Adipose tissue (tissue), 3 donors: ENCODE data around the gene KRTAP12-2. TPM values are rescaled to one million over a fixed set of nuclear protein-coding genes. Genes with fewer than 3 reads are reported as not detected.
"Not testable (repeated sequence)": the region's sequence is repeated elsewhere in the genome, so short reads cannot be mapped to it uniquely, and the experiment has no call there.

Experiments
- H3K27ac ChIP-seq: one replicate; pipeline ENCODE4 v1.5.1; 2013; ENCODE audit warnings: low read depth, low read length
- WGBS, 3 donors: extraction: QIAGEN DNeasy Blood & Tissue Kit; methylation state at CpG; one replicate each; pipeline ENCODE4 v1.1.7; 2013; 5-methylcytosine and 5-hydroxymethylcytosine counted together
- polyA plus RNA-seq, 3 donors: library from polyadenylated mRNA; stranded (reverse); fragments of 200-250 nt; gene quantifications; one replicate each; pipeline ENCODE4 v1.2.3, GENCODE V29; 2013
- donor health status: healthy with polysubstance abuse.
- donor health status: Bipolar disorder and iron deficiency.
- donor health status: healthy.

Gene KRTAP12-2
- polyA plus RNA-seq, 3 donors = 0.79 TPM; not detected in 2

DNA sequence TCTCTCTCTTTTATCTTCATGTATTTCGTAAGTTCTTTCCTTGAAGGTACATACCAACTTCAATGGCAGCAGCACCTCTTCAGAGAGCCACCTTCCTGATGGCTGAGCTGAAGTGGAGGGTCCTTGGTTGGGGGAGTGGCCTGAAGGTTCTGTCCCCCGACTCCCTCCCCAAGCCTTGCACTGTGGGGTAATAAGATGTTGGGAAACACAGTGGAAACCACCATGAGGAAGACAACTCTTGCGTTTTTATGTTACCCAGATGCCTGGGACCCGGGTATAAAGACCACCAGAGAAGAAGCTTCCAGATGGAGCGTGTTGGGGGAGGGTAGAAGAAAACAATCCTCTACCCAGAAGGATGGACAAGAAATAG lies 8.2 kb downstream of the KRTAP12-2 start:
- 72 to 76% (median 72%) methylated on average over 5 of the region's 5 CpGs for WGBS, 3 donors
- no peak overlapping the region for H3K27ac ChIP-seq

DNA sequence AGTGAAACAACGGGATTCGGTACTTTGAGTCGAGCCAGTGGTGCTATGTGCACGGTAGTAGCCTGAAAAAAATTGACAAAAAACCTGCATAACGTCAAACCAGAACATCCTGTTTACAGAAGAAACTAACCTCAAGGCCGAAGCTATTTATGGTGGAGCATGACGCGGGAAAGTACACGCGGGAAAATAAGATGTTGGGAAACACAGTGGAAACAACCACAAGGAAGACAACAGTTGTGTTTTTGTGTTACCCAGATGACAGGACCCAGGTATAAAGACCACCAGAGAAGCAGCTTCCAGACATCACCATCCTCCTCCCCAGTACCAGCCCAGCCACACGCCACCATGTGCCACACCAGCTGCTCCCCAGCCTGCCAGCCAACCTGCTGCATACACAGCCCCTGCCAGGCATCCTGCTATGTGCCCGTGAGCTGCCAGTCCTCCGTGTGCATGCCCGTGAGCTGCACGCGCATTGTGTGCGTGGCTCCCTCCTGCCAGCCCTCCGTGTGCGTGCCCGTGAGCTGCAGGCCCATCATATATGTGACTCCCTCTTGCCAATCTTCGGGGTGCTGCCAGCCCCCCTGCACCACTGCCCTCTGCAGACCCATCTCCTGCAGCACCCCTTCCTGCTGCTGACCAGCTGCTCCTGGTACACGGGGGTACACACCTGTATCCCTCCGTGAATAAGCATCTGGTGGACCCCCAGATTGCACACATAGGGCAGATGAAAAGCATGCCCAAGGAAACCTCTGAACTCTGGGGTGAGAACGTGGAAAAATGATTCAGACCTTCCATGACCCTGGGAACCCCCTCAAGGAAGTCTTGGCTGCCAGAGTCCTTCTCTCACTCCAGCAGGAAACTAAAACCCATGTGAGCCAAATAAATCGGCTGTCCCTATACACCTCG lies 8.8 kb downstream of the KRTAP12-2 start, which contains the start of gene KRTAP12-3:
TSS of gene KRTAP12-3 (plus strand) at position 298 of the 906 bp plus-strand sequence. CDS start at position 346, 48 bp downstream.
- WGBS, 3 donors = 62 to 68% (median 68%) methylated on average over 26 of the region's 26 CpGs
- H3K27ac ChIP-seq = no peak within 1 kb of the TSS

DNA sequence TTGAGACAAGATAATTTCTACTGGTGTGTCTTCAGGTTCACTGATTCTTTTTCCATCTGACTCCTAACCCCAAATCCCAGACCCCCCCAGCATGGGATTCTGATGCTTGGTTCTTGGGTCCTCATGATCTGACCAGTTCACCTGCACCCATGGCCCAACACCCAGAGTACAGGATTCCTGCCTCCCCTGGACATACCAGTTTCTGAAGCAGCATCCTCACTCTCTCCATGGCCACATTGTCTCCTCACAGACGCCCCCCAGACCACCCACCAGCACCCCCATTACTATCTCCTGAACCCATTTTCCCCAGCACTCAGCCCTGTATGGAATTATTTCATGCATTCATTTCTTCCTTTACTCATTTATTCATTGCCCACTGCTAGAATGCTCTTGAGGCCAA lies 9.9 kb downstream of the KRTAP12-2 start:
- no peak overlapping the region for H3K27ac ChIP-seq
- WGBS, 3 donors = 35 to 76% (median 47%) methylated on average over 1 of the region's 1 CpG

DNA sequence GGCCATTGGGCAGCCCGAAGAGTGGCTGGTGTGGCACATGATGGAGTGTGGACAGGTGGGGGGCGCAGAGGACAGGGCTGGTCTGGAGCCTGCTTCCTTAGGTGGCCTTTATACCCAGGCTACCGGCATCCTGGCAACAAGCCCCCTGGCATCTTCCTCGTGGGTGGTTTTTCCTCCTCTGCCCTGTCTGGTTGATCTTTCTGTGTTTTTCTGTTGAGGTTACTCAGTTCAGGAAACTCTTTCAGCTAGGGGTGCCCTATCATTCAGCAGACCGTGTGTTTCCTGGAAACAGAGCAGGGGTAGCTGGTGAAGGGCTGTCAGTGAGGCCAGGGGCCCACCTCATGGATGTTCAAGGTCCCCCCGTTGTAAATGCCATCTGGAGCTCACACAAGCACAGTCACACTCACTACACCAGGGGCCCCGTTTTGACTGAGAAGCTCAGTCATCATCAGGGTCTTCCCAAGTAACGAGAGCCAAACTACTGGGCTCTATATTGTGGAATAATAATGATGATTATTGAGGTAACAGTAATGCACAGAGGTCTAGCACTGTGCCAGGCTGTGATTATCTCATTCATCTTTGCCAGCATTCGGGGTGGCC lies 12.1 kb downstream of the KRTAP12-2 start, which contains the start of gene KRTAP12-4:
TSS of gene KRTAP12-4 (minus strand) at position 84 of the 600 bp plus-strand sequence. CDS start at position 39, 45 bp downstream.
- 66 to 67% (median 66%) methylated on average over 8 to 9 of the region's 9 CpGs for WGBS, 3 donors
- H3K27ac ChIP-seq = no peak within 1 kb of the TSS

DNA sequence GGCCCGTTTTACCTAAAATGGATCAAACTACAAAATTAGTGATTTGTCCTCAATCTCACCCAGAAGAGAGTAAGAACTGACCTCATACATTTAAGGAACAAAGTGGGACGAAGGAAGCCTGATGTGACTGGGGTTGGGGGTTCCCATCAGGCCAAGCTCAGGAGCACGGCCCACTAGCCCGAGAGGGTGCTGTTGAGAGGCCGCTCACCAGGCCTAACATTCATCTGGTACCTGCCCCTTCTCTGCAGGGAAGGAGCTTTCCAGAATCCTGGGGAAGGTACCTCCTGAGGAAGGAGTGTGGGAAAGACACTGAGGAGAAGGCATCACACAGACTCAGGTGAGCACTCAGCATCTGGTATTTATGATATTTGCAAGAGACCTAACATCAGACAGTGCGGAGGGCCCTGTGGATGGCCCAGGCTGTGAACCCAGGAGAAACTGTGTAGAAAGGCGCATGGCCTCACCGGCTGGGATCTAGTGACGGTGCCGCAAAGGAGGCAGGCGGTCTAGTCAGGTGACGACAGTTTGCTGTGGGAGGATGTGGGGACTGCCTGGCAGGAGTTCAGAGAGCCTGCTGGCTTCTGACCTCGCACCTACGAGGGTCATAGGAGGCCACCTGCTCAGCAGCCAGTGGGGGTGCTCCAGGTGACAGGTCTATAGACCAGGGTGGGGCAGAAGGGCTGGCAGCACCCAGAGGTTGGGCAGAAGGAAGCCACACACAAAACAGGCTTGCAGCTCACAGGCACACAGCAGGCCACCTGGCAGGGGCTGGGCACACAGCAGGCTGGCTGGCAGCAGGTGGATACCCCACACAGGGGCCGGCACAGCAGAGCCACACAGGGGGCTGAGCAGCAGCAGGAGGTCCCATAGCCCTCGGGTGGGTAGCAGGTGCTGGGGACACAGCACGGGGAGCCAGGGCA lies 12.8 kb downstream of the KRTAP12-2 start:
- 65 to 82% (median 81%) methylated on average over 17 of the region's 17 CpGs for WGBS, 3 donors
- no peak overlapping the region for H3K27ac ChIP-seq

DNA sequence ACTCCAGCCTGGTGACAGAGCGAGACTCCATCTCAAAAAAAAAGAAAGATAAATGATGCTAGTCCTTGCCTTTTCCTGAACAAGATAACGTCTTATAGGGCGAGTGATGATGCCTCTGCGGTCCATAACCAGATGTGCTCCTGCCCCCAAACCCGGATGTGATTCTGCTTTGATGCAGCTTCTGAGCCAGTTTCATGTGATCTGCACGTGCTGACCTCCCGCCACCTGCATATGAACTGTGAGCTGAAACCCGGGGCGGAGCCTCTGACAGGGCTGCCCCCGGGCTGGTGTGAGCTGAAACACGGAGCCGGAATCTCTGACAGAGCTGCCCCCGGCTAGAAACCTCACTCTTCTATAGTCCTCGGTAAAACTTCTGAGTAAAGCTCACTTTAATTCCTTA lies 13.6 kb downstream of the KRTAP12-2 start:
- 59 to 68% (median 62%) methylated on average over 14 of the region's 14 CpGs for WGBS, 3 donors

DNA sequence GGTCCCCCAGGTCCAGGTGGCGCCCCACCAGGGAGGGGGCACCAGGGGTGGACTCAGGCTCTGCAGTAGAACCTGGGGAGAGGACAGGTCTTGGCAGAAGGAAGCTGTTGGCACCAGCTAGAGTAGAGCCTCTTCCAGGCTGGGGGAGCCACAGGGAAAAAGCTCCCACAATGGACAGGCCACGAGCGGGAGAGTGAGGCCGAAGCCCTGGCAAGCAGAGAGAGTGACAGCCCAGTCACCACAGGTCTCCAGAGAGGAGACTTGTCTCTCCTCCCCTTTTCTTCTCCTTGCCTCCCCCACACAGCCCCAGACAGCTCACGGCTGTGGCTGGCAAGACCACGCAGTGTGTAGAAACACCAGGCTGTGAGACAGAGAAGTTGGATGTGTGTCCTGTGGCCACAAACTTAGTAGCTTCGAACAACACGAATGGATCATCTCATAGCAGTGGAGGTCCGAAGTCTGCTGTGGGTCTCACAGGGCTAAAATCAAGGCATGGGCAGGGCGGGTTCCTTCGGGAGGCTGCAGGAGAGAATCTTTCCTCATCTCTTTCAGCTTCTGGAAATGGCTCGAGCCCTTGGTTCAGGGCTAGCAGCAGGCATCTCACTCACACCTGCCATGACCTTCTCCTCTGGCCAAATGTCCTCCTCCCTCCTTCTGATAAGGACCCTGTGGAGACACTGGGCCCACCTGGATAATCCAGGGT lies 15.6 kb downstream of the KRTAP12-2 start:
- WGBS, 3 donors = 88 to 90% (median 89%) methylated on average over 12 of the region's 12 CpGs
- H3K27ac ChIP-seq = no peak overlapping the region

More for the DNA sequence above, 13.6 kb downstream of the KRTAP12-2 start:
- H3K27ac ChIP-seq = no peak overlapping the region

DNA sequence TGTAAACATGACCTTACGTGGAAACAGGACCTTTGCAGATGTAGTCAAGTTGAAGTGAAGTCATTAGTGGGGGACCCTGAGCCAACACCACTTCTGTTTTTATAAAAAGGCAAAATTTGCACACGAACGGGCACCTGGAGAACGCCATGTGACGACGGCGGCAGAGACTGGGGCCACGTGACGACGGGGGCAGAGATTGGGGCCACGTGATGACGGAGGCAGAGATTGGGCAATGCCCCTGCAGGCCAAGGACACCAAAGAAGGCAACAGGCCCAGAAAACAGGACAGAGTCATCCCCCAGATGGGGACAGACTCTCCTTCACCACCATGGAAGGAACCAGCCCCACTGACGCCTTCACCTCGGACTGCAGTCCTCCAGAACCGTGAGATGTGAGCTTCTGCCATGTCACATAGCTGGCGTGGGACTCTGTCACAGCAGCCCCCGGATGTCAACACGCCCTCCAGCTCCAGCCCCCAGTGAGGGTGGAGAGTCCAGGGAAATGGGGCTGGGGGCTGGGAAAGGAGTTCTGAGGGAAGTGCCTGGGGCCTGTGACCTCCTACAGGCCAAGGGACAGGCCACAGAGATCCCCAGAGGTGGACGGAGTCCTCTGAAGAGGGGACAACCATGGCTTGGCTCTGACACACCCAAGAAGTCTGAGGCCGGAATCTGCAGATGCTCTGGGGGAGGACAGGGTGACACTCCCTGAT lies 16.3 kb downstream of the KRTAP12-2 start:
- no peak overlapping the region for H3K27ac ChIP-seq
- 76 to 90% (median 89%) methylated on average over 19 to 20 of the region's 20 CpGs for WGBS, 3 donors

DNA sequence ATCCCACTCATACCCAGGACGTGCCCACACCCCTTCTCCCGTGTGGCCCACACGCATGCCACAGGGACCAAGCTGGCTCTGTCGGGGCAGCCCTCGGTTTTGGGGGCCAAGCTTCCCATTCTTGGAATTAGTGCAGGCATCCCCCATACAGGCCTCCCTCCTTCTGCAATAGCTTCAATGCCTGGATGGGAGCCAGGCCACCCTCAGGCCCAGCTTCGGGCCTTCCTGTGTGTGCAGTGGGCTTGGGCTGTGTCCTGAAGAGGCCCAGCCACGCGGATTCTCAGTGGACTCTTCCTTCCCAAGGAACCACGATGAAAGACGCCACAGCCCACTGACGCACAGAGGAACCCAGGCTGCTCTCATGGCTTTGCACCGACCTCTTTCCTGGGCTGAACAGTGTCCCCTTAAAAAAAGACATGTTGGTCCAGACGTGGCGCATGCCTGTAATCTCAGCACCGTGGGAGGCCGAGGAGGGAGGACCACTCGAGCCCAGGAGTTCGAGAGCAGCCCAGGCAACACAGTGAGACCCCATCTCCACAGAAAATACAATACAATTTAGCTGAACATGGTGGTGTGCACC lies 17.1 kb downstream of the KRTAP12-2 start:
- no peak overlapping the region for H3K27ac ChIP-seq
- WGBS, 3 donors = 74 to 82% (median 79%) methylated on average over 18 of the region's 18 CpGs

DNA sequence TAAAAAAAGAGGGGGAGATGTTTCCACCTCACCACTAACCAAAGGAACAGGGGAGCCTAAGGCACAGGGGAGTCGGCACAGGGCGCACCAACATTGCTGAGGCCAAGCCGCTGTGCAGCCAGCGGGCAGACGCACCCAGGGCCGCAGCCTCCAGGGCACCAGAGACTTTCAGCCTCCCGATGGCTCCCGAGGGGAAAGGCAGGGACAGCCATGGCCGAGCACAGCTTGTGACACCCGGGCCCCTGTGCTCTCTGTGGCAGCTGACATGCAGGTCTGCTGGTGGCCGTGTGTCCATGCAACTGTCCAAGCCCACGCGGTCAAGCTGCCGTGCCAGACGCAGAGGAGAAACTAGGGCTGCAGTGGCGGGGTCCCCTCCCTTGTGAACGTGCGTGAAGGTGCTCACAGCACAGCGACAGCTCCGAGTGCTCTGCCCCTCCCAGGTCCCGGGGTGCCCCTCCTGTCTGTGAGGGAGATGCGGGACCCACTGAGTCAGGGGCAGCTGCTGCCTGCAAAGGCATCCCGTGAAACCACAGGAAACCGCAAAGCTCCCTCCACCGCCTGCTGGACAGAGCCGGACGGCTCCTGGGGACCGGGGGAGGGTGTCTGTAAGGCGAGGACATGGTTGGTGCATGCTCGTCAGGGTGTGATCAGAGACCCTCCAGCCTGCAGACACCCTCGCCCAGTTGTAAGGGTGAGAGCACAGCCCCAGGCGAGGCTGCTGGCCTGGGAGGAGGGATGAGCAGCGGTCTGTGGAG lies 18.0 kb downstream of the KRTAP12-2 start:
- H3K27ac ChIP-seq = no peak overlapping the region
- WGBS, 3 donors = 69 to 76% (median 74%) methylated on average over 26 to 33 of the region's 33 CpGs

DNA sequence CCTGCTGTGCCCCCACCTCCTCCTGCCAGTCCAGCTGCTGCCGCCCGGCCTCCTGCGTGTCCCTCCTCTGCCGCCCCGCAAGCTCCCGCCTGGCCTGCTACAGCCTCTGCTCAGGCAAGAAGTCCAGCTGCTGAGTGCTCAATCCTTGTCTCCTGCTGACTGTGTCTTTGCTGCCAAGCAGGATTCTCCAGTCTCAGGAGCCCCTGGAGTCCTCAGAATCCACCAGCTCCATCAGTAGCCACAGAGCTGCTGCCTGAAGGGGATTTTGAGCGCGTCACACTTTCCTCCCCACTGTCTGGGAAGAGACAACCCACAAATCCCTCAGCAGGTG lies 19.5 kb downstream of the KRTAP12-2 start:
- no peak overlapping the region for H3K27ac ChIP-seq
- WGBS, 3 donors = 50 to 60% (median 60%) methylated on average over 8 of the region's 8 CpGs

DNA sequence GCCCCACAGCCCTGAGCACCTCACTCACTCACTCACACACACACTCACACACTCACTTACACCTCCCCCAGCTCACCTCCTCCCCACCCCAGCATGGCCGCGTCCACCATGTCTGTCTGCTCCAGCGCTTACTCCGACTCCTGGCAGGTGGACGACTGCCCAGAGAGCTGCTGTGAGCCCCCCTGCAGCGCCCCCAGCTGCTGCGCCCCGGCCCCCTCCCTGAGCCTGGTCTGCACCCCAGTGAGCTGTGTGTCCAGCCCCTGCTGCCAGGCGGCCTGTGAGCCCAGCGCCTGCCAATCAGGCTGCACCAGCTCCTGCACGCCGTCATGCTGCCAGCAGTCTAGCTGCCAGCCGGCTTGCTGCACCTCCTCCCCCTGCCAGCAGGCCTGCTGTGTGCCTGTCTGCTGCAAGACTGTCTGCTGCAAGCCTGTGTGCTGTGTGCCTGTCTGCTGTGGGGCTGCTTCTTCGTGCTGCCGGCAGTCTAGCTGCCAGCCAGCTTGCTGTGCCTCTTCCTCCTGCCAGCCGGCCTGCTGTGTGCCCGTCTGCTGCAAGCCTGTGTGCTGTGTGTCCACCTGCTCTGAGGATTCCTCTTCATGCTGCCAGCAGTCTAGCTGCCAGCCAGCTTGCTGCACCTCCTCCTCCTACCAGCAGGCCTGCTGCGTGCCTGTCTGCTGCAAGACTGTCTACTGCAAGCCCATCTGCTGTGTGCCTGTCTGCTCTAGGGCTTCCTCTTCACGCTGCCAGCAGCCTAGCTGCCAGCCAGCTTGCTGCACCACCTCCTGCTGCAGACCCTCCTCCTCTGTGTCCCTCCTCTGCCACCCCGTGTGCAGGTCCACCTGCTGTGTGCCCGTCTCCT lies 20.1 kb downstream of the KRTAP12-2 start, which contains the start of gene KRTAP10-11:
TSS of gene KRTAP10-11 (plus strand) at position 49 of the 856 bp plus-strand sequence. CDS start at position 94, 45 bp downstream.
- not testable (repeated sequence) for H3K27ac ChIP-seq
- WGBS, 3 donors = 68 to 76% (median 75%) methylated on average over 21 of the region's 21 CpGs

DNA sequence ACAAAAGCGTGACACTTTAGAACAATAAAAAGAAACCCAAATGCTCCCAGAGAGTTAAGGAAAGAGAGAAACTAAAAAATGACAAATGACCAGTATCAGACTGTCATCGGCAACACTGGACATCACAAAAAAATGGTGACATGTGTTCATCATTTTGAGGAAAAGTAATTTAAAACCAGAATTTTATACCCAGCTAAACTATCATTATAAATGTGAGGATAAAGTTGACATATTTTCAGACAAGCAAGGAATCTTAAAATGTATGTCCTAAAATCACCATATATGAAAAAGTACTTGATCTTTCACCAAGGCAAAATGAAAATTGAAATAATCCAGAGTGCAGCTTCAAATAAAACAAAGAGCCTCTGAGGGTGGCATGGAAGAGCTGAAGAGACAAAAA lies 21.8 kb downstream of the KRTAP12-2 start:
- 42 to 48% (median 46%) methylated on average over 2 of the region's 2 CpGs for WGBS, 3 donors
- no peak overlapping the region for H3K27ac ChIP-seq

DNA sequence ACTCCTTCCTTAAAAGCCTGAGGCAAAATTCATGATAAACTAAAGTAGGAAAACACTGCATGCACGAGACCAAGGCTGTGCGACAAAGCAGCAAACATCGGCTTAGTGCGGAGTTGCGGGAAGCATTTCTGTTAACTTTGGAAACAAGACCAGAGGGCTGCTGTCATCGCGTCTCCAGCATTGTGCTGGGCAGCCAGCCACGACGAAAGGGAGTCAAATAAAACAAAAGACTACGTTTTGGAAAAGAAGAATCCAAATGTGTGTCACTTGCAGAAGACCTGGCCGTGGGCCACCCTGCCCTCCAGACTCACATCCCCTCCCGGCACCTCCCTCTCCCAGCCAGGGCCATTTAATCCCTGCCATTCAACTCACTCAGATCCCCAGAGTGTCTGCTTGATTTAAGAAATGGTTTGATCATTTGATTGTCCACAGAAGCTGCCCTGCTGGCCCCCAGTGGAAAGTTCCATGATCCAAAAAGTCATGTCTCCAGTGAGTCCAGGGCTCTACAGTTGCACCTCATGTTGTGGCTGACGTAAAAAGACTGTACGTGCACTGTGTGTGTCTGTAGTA lies 22.9 kb downstream of the KRTAP12-2 start:
- 61 to 78% (median 72%) methylated on average over 14 of the region's 14 CpGs for WGBS, 3 donors
- no peak overlapping the region for H3K27ac ChIP-seq

DNA sequence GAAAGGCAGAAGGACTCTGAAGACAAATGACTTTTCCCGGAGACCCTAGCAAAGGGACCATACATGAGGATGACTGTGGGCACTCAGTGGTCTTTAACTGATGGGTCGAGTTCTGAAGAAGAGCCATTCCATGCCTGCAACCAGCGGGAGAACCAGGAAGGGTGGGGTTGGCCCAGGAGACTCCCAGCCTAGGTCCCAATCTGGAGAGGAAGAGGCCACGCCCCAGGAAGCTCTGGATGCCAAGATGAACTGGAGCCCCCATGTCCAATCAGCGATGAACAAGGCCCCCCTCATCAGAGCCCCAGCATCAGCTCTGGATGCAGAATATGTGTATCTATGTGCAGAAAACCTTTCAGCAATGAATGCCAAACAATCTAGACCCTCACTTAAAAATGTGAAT lies 26.0 kb downstream of the KRTAP12-2 start:
- WGBS, 3 donors = 80 to 88% (median 88%) methylated on average over 5 of the region's 5 CpGs
- H3K27ac ChIP-seq = no peak overlapping the region
